ENCODE results near the gene KDM2A. TPM values are rescaled to one million over a fixed set of nuclear protein-coding genes. Genes with fewer than 3 reads are reported as not detected.

KDM2A gene
- total RNA-seq, 4 donors from 2014 or later = 34.8 to 55.0 (median 44.9) TPM

GRCh38 chr11:67251841-67252240, 132.8 kb downstream of the KDM2A start:
- H3K4me1 ChIP-seq = peaks cover 9 to 18% of the 10 kb centered on the region in 2 donors
- peaks cover 0 to 98% of the 10 kb centered on the region in 2 donors for H3K36me3 ChIP-seq
- no peaks in the 10 kb centered on the region for H3K27me3 ChIP-seq
- ATAC-seq (no peak), DNase-seq (no peak)
- in situ Hi-C loops (cut with MboI; ENCODE audit: low sequenced_read_pairs in 4 of 4) = no loop called here
- no peak for TF ChIP-seq POLR2A (IDR thresholded peaks at IDR 0.05)
- TF ChIP-seq, protein P1, sequence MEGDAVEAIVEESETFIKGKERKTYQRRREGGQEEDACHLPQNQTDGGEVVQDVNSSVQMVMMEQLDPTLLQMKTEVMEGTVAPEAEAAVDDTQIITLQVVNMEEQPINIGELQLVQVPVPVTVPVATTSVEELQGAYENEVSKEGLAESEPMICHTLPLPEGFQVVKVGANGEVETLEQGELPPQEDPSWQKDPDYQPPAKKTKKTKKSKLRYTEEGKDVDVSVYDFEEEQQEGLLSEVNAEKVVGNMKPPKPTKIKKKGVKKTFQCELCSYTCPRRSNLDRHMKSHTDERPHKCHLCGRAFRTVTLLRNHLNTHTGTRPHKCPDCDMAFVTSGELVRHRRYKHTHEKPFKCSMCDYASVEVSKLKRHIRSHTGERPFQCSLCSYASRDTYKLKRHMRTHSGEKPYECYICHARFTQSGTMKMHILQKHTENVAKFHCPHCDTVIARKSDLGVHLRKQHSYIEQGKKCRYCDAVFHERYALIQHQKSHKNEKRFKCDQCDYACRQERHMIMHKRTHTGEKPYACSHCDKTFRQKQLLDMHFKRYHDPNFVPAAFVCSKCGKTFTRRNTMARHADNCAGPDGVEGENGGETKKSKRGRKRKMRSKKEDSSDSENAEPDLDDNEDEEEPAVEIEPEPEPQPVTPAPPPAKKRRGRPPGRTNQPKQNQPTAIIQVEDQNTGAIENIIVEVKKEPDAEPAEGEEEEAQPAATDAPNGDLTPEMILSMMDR (IDR thresholded peaks at IDR 0.05 in 4 of 5, conservative IDR thresholded peaks at IDR 0.05 in 1 of 5) = no peak
- peak overlapping the region in 2 of 4 donors; percentile 6 to 26 for H3K27ac ChIP-seq
- intact Hi-C loops (cut with DNase I; ENCODE audit: low total_unique reads) = no loop called here
- H3K4me3 ChIP-seq = no peak overlapping the region
- H3K9me3 ChIP-seq = no peaks in the 10 kb centered on the region

- intact Hi-C loops (cut with DNase I; ENCODE audit: low total_unique reads) (no loop called here), in situ Hi-C loops (cut with MboI; ENCODE audit: low sequenced_read_pairs in 4 of 4) (no loop called here)
- Histone ChIP-seq H3K27me3 (no peaks in the 10 kb centered on the region), H3K36me3 (peaks cover 0 to 93% of the 10 kb centered on the region in 2 donors), H3K4me3 (no peak overlapping the region), H3K4me1 (peaks cover 9 to 14% of the 10 kb centered on the region in 2 donors), H3K27ac (peak overlapping the region in 1 of 4 donors; percentile 6), H3K9me3 (no peaks in the 10 kb centered on the region)
- ATAC-seq (no peak), DNase-seq (peak in 1 of 2 donors; percentile 47)
- no peak for TF ChIP-seq POLR2A (IDR thresholded peaks at IDR 0.05)
- TF ChIP-seq, protein P1 (IDR thresholded peaks at IDR 0.05 in 4 of 5, conservative IDR thresholded peaks at IDR 0.05 in 1 of 5) = no peak
Measured at GRCh38 chr11:67252831-67253239, 133.8 kb downstream of the KDM2A start.

DNA sequence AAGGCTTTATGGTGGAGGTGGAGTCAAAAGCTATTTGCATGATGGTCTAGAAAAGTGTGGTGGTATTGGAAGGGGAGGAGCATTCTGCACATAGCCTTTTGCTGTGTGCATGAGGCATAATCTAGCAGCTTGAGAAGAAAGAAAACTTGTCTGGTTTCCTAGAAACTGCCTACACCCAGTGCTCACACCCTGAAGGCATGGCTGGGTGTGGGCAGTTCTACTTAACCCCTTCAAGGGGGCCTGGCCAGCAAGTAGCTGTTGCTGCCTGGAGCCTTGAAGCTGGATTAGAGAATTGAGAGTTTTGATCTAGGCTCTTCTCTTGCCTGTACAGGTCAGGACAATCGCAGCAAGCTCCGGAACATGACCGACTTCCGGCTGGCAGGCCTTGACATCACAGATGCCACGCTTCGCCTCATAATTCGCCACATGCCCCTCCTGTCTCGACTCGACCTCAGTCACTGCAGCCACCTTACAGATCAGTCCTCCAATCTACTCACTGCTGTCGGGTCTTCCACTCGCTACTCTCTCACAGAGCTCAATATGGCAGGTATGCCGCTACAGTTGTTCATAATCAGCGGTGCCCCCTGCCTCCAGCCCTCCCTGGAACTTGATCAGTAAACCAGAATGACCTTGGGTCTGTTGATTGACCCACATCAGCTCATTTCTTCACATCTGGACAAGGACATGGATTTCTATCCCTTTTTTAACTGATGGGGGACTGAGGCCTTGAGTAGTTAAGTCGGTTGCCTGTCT, 135.0 kb downstream of the KDM2A start:
- no peaks in the 10 kb centered on the region for H3K27me3 ChIP-seq
- ATAC-seq (no peak), DNase-seq (peak in 1 of 2 donors; percentile 9)
- no peaks in the 10 kb centered on the region for H3K9me3 ChIP-seq
- H3K4me1 ChIP-seq = peaks cover 0 to 2% of the 10 kb centered on the region in 2 donors
- no peak for TF ChIP-seq POLR2A (IDR thresholded peaks at IDR 0.05)
- TF ChIP-seq, protein P1 (IDR thresholded peaks at IDR 0.05 in 4 of 5, conservative IDR thresholded peaks at IDR 0.05 in 1 of 5) = no peak
- H3K27ac ChIP-seq = no peak overlapping the region
- no peak overlapping the region for H3K4me3 ChIP-seq
- H3K36me3 ChIP-seq = peaks cover 0 to 81% of the 10 kb centered on the region in 2 donors
- in situ Hi-C loops (cut with MboI; ENCODE audit: low sequenced_read_pairs in 4 of 4) (no loop called here), intact Hi-C loops (cut with DNase I; ENCODE audit: low total_unique reads) (no loop called here)

DNA sequence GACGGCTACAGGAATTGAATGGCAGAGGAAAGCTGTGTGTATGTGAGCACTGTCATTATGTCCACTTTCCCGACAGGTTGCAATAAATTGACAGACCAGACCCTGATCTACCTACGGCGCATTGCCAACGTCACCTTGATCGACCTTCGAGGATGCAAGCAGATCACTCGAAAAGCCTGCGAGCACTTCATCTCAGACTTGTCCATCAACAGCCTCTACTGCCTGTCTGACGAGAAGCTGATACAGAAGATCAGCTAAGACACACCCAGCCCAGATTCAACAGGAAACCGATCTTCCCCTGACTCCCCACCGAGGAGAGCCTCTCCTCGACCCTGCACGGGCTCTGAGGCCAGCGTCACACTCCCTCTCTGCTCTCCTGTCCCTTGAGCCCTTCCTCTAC, 135.7 kb downstream of the KDM2A start:
- no peak for DNase-seq

More for the DNA sequence above, 135.7 kb downstream of the KDM2A start:
- in situ Hi-C loops (cut with MboI; ENCODE audit: low sequenced_read_pairs in 4 of 4) (no loop called here), intact Hi-C loops (cut with DNase I; ENCODE audit: low total_unique reads) (no loop called here)
- Histone ChIP-seq H3K4me1 (no peaks in the 10 kb centered on the region), H3K27me3 (no peaks in the 10 kb centered on the region), H3K4me3 (no peak overlapping the region), H3K27ac (no peak overlapping the region), H3K36me3 (peaks cover 0 to 74% of the 10 kb centered on the region in 2 donors), H3K9me3 (no peaks in the 10 kb centered on the region)
- no peak for ATAC-seq
- TF ChIP-seq POLR2A (IDR thresholded peaks at IDR 0.05) = no peak
- TF ChIP-seq, protein P1 (IDR thresholded peaks at IDR 0.05 in 4 of 5, conservative IDR thresholded peaks at IDR 0.05 in 1 of 5) = no peak

Measured in gastrocnemius medialis (tissue), 4 donors.